ENCODE data around the gene TPSG1. TPM values are rescaled to one million over a fixed set of nuclear protein-coding genes. Genes with fewer than 3 reads are reported as not detected.
"Not testable (repeated sequence)": the region's sequence is repeated elsewhere in the genome, so short reads cannot be mapped to it uniquely, and the experiment has no call there.

TPSG1 gene
- total RNA-seq, 4 donors from 2014 or later: 1.6 TPM; not detected in 3

DNA sequence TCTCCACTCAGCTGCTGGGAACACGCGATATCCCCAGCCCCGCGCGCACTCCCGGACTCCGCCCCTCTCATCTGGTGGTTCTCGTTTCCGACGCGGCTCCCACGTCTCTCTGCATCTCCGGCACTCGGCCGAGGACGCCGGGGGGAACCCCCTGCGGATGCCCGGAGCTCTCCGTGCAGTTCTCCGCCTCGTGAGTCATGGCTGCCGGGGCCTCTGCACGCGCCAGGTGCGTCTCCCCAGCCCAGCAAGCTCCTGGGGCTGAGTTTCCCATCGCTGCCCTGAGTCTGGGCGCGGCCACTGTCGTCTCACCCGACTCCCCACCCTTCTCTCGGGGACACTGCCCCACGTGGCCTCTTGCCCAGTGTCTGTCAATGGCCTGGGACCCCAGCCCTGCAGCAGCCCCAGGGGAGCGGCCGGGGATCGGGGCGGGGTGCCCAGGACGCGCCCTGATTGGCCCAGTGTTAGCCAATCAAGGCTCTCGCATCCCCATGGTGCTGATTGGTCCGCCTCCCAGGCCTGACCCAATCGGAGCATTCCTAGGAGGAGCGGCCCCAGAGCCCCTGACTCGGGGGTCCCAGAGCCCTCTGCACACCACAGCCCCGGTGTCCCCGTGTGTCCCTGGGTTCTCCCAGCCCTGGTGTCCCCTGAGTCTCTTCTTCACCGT, 28.8 kb upstream of the TPSG1 start:
- DNase-seq (ENCODE audit: low spot score in 2 of 2); H3K36me3 ChIP-seq; H3K27ac ChIP-seq; H3K9me3 ChIP-seq; H3K4me3 ChIP-seq; H3K4me1 ChIP-seq: not testable (repeated sequence)
- no CpG with 5 or more reads among the region's 47 CpGs for WGBS
- H3K27me3 ChIP-seq: peaks cover 34% of the 10 kb centered on the region

DNA sequence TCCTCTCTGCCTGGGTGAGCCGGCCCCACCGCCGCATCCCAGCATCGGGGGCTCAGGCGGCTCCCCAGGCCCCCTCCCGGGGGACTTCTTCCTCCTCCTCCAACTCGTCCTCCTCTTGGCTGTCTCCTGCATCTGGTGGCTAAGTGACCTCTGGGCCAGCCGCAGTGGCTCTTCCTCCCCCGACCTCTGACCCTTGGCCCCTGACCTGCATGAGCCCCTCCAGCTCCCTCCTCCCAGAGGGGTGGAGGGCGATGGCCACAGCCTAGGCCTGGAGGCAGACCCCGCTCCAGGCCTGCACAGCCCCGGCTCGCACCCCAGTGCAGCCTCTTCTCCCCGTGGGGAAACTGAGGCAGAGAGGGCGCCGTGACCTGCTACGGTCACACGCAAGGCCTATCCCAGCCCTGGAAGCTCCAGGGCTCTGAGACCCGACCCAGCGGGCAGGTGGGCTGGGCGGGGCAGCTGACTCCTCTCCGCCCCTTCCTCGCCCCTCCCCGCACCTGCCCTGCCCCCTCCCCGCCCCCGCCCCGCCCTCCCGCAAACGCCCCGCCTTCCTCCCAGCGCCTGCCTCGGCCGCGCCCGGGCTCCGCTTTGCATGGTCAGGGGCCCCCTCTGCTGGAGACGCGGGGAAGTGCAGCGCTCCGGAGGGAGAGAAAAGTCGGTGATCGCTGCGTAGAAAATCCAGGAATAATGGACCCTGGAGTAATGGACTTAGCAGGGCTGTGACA, 24.1 kb upstream of the TPSG1 start:
- H3K36me3 ChIP-seq, H3K27ac ChIP-seq, H3K4me3 ChIP-seq, H3K9me3 ChIP-seq, H3K4me1 ChIP-seq: not testable (repeated sequence)
- peaks cover 25% of the 10 kb centered on the region for H3K27me3 ChIP-seq
- peak in 1 of 2 donors; percentile 57 for DNase-seq (ENCODE audit: low spot score in 2 of 2)
- WGBS: no CpG with 5 or more reads among the region's 43 CpGs

DNA sequence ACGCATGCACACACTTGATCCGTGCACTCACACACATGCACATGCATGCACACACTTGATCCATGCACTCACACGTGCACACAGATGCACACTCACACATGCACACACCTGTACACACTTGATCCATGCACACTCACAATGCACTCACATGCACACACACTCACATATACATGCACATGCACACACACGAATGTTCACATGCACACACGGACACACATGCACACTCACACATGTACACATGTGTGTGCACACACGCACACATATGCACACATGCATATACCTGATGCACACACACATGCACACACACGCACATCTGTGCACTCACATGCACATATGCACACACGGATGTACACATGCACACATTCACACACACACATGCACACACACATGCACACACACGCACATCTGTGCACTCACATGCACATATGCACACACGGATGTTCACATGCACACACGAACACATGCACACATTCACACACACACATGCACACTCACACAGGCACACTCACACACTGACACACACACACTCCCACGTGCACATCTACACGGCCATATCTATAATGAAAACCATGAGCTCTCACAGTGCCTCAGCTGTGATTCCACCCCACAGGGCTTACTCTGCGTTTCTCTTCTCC, 23.0 kb upstream of the TPSG1 start:
- H3K9me3 ChIP-seq; H3K27ac ChIP-seq; H3K4me3 ChIP-seq; H3K36me3 ChIP-seq; H3K4me1 ChIP-seq; DNase-seq (ENCODE audit: low spot score in 2 of 2): not testable (repeated sequence)
- WGBS: 70% methylated on average over 9 of the region's 14 CpGs
- peaks cover 30% of the 10 kb centered on the region for H3K27me3 ChIP-seq

DNA sequence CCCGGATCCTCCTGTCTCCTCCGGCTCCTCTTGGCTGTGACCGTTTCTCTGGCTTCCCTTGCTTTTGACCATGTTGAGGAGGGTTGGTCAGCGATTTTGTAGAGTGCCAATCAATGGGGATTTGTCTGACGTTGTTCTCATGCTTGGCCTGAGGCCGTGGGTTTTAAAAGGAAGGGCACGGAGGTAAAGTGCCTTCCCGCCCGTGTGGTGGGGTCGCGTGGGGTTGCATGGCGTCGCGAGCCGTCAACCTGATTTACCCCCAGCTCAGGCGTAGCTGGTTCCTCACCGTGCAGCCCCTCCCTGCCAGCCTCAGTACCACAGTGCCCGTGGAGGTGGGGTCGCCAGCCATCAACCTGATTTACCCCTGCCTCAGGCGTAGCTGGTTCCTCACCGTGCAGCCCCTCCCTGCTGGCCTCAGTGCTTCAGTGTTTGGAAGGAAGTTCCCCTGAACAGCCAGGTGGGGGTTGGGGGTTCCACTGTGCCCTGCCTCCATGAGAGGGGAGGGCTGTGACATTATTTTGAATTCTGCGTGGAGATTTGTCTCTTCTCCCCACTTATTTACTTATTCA, 20.5 kb upstream of the TPSG1 start:
- TF ChIP-seq POLR2AphosphoS5 (IDR thresholded peaks at IDR 0.05) (no peak), EP300 (IDR thresholded peaks at IDR 0.05) (no peak), POLR2A (IDR thresholded peaks at IDR 0.05) (no peak)
- TF ChIP-seq, protein P1, sequence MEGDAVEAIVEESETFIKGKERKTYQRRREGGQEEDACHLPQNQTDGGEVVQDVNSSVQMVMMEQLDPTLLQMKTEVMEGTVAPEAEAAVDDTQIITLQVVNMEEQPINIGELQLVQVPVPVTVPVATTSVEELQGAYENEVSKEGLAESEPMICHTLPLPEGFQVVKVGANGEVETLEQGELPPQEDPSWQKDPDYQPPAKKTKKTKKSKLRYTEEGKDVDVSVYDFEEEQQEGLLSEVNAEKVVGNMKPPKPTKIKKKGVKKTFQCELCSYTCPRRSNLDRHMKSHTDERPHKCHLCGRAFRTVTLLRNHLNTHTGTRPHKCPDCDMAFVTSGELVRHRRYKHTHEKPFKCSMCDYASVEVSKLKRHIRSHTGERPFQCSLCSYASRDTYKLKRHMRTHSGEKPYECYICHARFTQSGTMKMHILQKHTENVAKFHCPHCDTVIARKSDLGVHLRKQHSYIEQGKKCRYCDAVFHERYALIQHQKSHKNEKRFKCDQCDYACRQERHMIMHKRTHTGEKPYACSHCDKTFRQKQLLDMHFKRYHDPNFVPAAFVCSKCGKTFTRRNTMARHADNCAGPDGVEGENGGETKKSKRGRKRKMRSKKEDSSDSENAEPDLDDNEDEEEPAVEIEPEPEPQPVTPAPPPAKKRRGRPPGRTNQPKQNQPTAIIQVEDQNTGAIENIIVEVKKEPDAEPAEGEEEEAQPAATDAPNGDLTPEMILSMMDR (IDR thresholded peaks at IDR 0.05): no peak
- 23% methylated on average over 19 of the region's 22 CpGs for WGBS
- peak in 1 of 2 donors; percentile 67 for DNase-seq (ENCODE audit: low spot score in 2 of 2)

DNA sequence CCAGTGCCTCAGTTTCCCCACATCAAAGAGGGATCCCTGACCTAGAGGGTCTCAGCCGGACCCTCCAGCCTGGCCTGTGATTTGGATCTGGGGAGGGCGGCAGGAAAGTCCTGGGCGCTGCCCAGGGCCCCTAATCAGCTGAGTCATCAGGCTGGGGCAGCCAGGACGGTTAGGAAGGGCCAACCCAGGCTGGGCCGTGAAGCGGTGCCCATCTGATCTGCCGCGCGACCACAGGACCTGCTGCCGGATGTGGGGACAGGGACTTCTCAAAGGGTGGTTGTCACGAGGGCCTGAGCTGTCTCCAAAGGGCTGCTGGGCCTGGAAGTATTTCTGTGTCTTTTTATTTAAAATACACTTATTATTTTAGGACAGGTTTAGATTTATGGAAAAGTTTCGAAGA, 19.8 kb upstream of the TPSG1 start:
- H3K27me3 ChIP-seq: peaks cover 30% of the 10 kb centered on the region
- no peak overlapping the region for H3K4me3 ChIP-seq
- no peak overlapping the region for H3K27ac ChIP-seq
- no peaks in the 10 kb centered on the region for H3K4me1 ChIP-seq
- peak; percentile 60 to 78 for DNase-seq (ENCODE audit: low spot score in 2 of 2)
- no peaks in the 10 kb centered on the region for H3K36me3 ChIP-seq
- H3K9me3 ChIP-seq: no peaks in the 10 kb centered on the region
- WGBS: 71% methylated on average over 12 of the region's 12 CpGs
- TF ChIP-seq EP300 (IDR thresholded peaks at IDR 0.05): no peak
- no peak for TF ChIP-seq POLR2A (IDR thresholded peaks at IDR 0.05)

More for the DNA sequence above, 20.5 kb upstream of the TPSG1 start:
- H3K9me3 ChIP-seq: no peaks in the 10 kb centered on the region
- H3K4me1 ChIP-seq: no peaks in the 10 kb centered on the region
- no peaks in the 10 kb centered on the region for H3K36me3 ChIP-seq
- no peak overlapping the region for H3K4me3 ChIP-seq
- peaks cover 30% of the 10 kb centered on the region for H3K27me3 ChIP-seq
- no peak overlapping the region for H3K27ac ChIP-seq

DNA sequence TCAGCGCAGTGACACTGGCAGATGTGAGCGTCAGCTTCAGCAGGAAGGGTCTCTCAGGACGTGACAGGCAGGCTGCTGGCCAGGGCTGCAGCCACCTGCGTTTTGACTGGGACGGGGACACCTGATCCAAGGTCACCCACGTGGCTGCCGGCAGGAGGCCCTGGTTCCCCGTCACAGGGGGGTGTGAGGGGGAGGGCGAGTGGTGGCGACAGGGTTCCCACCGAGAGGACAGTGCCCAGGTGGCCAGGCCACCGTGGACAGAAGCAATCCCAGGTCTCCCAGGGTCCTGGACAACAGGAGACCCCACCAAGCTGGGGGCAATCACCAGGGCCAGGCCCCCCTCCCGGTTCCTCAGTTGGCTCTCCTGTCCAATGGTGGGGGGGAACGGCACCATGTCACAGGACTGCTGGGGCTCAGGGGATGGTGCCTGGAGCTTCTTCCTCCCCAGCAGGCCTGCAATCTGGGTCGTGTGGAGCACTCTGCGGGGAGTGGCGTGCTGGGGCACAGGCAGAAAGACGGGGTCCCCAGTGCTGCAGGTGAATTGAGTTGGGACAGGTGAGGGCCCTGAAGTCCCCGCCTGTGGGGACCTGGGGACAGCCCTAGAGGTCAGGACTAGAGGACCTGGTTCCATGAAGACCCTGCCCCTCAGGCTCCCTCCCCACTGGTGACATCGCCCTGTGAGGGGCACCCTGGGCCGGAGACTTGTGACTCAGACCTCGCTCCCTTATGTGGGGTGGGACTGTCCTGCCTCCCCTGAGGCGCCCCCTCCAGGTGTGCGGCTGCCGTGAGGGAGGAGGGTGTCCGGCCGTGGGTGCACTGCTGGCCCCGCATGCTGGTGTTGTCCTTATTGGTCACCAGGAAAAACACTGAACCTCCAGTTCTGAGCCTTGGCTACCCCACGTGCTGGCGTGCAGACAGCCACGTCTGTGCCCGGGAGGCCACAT, 19.1 kb upstream of the TPSG1 start:
- not testable (repeated sequence) for H3K36me3 ChIP-seq, H3K27ac ChIP-seq, H3K9me3 ChIP-seq, H3K4me3 ChIP-seq, H3K4me1 ChIP-seq
- DNase-seq (ENCODE audit: low spot score in 2 of 2): peak in 1 of 2 donors; percentile 71
- WGBS: no CpG with 5 or more reads among the region's 32 CpGs
- peaks cover 35% of the 10 kb centered on the region for H3K27me3 ChIP-seq

DNA sequence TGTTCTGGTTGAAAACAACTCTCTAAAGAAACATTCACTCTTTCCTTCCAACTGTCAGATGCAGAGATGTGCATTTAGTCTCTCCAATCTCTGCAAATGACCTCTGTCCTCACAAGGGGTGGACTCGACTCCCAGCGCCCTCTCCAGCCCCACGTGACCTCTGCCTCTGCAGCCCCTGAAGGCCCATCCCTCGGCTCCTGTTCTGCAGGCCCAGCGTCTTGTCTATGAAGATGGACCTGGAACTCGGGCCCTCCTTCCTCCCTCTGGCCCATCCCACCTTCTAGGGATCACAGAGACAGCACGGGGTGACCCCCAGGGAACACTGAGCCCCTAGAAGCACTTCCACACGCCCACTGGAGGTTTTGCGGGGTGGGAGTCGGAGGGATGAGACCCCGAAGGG, 18.3 kb upstream of the TPSG1 start:
- peaks cover 36% of the 10 kb centered on the region for H3K27me3 ChIP-seq
- H3K9me3 ChIP-seq, H3K36me3 ChIP-seq, H3K4me1 ChIP-seq, H3K4me3 ChIP-seq, H3K27ac ChIP-seq: not testable (repeated sequence)
- 80% methylated on average over 4 of the region's 11 CpGs for WGBS
- peak in 1 of 2 donors; percentile 43 for DNase-seq (ENCODE audit: low spot score in 2 of 2)

DNA sequence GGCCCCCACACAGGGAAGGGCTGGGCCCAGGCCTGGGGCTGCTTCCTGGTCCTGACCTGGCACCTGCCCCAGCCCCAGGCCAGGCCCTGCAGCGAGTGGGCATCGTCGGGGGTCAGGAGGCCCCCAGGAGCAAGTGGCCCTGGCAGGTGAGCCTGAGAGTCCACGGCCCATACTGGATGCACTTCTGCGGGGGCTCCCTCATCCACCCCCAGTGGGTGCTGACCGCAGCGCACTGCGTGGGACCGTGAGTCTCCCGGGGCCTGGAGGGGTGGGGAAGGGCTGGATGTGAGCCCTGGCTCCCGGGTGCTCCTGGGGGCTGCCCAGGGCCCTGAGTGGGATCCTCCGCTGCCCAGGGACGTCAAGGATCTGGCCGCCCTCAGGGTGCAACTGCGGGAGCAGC, 16.0 kb upstream of the TPSG1 start:
- H3K4me3 ChIP-seq; H3K27ac ChIP-seq; H3K9me3 ChIP-seq; H3K36me3 ChIP-seq; H3K4me1 ChIP-seq; DNase-seq (ENCODE audit: low spot score in 2 of 2): not testable (repeated sequence)
- H3K27me3 ChIP-seq: peaks cover 34% of the 10 kb centered on the region
- no CpG with 5 or more reads among the region's 15 CpGs for WGBS

DNA sequence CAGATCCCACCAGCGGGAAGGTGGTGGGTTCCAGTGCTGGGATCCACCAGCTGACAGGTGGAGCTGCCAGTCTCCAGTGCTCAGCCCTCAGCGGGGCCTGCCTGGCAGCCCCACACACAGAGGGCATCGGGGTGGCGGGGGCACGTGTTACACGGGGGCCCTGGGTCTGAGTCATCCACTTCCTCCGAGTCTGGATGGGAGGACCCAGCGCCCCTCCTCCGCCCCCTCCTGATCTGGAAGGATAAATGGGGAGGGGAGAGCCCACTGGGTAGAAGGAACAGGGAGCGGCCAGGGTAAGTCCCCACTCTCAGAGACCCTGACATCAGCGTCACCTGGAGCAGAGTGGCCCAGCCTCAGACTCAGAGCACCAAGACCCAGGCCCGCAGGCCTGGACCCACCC, 15.4 kb upstream of the TPSG1 start, which contains the start of gene TPSAB1:
Gene TPSAB1, plus strand, starts transcription at position 270 of the 400 bp plus-strand sequence. CDS start 234 bp downstream, outside the sequence.
- H3K27me3 ChIP-seq: peaks cover 28% of the 10 kb centered on the region
- not testable (repeated sequence) for H3K9me3 ChIP-seq; H3K36me3 ChIP-seq; H3K27ac ChIP-seq; H3K4me1 ChIP-seq; H3K4me3 ChIP-seq; DNase-seq (ENCODE audit: low spot score in 2 of 2)
- no CpG with 5 or more reads among the region's 12 CpGs for WGBS

DNA sequence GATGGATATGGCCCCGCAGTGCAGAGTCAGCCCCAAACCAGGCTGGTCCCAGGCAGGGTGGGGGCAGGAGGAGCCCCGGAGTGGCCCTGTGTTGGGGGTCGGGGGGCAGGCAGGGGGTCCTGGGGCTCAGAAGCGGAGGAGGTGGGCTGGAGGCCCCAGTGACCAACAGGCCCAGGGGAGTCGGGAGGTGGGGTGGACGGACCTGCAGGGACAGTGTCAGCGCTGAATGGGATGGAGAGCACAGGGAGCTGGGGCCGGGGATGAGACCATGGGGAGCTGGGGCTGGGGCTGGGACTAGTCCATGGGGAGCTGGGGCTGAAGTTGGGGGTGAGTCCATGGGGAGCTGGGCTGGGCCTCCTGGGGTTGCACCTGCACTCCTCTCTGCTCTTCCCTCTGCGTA, 14.5 kb upstream of the TPSG1 start:
- WGBS: 75% methylated on average over 8 of the region's 9 CpGs
- not testable (repeated sequence) for H3K9me3 ChIP-seq; H3K27ac ChIP-seq; DNase-seq (ENCODE audit: low spot score in 2 of 2); H3K36me3 ChIP-seq; H3K4me3 ChIP-seq; H3K4me1 ChIP-seq
- peaks cover 19% of the 10 kb centered on the region for H3K27me3 ChIP-seq

DNA sequence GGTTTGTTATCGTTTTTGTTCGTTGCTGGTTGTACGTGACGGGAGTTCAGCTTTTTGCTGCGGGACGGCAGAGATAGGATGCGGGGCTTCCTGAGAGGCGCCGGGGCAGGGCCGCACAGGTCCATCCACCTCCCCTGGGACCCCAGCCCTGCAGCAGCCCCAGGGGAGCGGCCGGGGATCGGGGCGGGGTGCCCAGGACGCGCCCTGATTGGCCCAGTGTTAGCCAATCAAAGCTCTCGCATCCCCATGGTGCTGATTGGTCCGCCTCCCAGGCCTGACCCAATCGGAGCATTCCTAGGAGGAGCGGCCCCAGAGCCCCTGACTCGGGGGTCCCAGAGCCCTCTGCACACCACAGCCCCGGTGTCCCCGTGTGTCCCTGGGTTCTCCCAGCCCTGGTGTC, 13.8 kb upstream of the TPSG1 start:
- not testable (repeated sequence) for H3K36me3 ChIP-seq; H3K4me3 ChIP-seq; H3K9me3 ChIP-seq; H3K4me1 ChIP-seq; H3K27ac ChIP-seq; DNase-seq (ENCODE audit: low spot score in 2 of 2)
- 46% methylated on average over 10 of the region's 23 CpGs for WGBS
- peaks cover 13% of the 10 kb centered on the region for H3K27me3 ChIP-seq
